GM18498 (cell line): ENCODE data around the gene ALAS1.
A peak's percentile ranks its signal among the peaks of the same experiment; 100 is the strongest.

ENCODE experiments used
- ATAC-seq: cut with Tn5 transposase; IDR thresholded peaks from one replicate; pipeline ENCODE4 v1.9.1; 2021; ENCODE audit warnings: mild to moderate bottlenecking, moderate library complexity; ENCODE audit not compliant: unreplicated experiment

The ALAS1 gene

DNA sequence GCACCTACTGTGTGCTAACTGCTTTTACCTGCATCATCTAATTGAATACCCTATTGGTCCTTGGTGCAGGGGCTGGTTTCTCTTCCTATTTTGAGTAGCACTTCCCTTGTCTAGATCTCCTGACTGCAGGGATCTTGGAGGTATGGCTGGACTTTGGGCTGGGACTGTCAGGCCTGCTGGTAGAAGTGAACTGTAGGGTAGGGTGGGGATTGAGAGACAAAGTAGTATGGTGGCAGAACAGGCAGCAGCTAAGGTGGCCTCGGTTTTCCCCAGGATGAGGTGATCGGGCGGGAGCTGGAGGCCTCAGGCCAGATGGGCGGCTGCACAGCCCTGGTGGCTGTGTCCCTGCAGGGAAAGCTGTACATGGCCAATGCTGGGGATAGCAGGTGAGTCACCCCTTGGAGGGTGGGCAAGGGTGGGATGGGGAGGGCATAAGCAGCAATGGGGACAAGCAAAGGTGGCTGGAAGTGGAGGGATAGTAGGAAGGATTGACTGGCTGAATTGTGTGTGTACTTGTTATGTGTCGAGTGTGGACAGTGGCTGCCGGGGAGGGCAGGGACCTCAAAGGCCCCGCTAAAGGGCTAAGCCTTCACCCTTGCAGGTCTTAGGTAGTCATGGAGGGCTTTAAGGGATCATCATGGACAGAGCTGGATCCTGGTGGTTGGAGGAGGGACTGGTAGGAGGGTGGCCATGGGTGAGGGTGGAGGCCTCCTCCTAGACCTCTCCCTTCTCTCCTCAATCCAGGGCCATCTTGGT lies 49.6 kb downstream of the ALAS1 start:
- no peak for ATAC-seq

DNA sequence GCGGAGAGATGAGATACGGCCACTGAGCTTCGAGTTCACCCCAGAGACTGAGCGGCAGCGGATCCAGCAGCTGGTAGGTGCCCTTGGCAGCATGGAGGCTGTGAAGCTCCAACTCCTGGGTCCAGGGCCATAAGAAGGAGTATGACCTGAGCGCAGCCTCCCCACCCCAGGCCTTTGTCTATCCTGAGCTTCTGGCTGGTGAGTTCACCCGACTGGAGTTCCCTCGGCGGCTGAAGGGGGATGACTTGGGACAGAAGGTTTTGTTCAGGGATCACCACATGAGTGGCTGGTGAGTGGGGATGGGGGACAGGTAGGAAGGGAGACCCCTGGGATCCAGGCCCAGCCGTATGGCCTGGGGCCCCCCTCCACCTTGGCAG lies 50.2 kb downstream of the ALAS1 start:
- ATAC-seq, result no peak

- ATAC-seq, result no peak
Measured at GRCh38 chr3:52248816-52249547, 51.0 kb downstream of the ALAS1 start.

DNA sequence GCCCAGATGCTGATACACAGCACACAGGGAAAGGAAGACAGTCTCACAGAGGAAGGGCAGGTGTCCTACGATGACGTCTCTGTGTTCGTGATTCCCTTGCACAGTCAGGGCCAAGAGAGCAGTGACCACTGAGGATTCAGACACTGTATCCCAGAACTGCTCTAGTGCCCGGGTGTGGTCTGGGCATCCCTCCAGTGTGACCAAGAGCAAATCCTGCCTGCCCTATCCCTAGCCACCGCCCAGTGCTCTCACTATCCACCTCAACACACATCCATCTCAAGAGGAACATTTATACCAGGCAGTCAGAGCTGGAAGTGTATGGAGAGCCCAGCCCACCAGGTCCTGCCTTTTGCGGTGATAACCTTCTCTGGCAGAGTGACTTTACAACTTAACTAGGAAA lies 51.7 kb downstream of the ALAS1 start:
- no peak for ATAC-seq

GRCh38 chr3:52250122-52250521 lies 52.2 kb downstream of the ALAS1 start:
- no peak for ATAC-seq

DNA sequence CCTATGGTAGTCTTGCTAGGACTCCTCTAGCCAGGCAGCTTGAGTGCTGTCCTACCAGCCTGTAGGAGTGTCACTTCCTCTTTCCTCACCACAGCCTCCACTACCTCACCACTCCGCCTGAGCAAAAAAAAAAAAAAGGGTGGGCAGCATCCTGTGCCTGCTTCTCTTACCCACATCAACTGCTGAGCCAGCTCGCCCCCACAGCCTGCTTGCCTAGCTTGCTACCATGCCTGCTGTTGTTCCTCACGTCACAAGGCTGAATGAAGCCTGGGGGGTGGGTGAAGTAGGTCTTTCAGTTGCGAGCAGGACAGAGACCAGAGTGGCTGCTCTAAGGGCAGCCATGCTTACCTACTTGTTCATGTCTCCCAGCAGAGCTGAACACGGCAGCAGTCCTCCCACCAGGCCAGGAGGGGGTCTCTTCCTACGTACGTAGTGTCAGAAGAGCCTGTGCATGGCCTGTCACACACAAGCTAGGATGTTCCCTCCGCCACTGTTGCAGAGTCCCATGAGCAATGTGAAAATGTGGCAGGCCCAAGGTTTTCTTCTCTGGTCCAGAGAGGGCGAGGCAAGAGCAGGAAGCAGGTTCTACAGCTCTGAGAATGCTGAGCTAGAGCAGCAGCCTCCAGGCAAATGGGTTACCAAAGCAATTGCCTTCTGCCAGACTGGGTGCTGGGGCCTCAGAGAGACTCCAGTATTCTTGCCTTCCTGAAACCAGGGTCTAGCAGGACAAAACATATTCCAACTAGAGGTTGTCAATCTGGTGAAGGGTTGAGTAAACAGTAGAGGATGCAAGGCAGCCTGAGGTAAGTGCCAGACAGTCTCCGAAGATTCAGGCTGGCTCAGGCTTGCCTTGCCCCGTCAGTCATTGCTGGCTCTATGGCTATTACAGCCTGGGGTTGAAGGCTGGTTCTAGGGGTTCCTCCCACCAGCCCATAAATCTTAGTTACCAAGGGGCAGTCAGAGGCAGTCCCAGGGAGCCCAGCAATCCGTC lies 55.6 kb downstream of the ALAS1 start:
- ATAC-seq, result peak; percentile 94

- ATAC-seq, result no peak
Measured at GRCh38 chr3:52254608-52255007, 56.6 kb downstream of the ALAS1 start.

DNA sequence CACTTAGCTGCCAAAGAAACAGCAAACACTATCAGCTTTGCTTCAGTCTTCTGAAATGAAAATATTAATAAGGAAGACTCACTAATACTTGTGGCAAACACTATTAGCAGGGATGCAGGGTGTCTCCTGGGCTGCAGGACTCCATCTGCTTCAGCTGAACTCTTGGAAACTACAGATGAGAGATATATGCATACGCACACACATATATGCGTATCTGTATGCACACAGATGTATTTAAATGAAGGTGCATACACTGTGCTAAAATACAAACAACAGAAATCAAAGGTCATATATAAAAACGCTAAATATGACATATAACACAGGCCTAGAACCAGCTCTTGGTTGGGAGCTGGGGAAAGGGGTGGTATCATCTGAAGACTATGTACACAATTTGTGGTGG lies 58.2 kb downstream of the ALAS1 start:
- ATAC-seq, result no peak

GRCh38 chr3:52256622-52257021 lies 58.7 kb downstream of the ALAS1 start:
- no peak for ATAC-seq

- no peak for ATAC-seq
Measured at GRCh38 chr3:52257911-52258310, 60.0 kb downstream of the ALAS1 start.

DNA sequence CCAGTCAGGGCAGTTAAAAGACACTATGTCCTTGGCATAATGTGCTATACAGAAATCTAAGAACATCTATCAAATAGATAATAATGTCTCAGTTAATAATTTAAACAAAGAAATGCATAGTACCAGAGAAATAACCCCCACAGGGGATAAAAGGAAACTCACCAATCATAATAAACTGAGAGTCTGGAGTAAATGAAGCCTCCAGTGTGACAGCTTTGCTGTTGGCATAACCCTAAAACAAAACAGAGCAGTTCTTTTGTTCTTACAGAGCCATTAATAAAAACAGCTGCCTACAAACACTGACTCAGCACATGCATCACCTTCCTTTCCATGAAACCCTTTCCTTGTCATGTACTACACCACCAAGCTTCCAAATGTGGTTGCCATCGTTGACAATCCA lies 61.1 kb downstream of the ALAS1 start:
- ATAC-seq, result no peak

DNA sequence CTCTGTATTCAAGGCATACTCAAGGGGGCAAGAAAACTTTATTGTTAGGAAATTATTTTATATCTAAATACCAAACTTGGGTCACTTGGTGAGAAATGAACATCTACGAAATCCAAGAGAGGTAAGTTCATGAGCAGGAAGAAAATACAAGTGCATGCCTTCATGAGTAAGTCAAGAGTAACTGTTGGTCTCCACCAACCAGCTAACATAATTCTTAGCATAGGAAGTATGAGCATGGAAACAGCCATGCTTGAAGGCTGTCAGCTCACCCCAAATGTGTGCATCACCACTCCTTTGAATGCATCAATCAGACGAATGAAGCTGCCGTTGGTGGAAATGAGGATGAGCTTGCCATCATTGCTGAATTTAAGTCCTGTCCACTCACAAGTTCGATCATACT lies 61.5 kb downstream of the ALAS1 start:
- ATAC-seq, result no peak

GRCh38 chr3:52262447-52262846 lies 64.5 kb downstream of the ALAS1 start:
- no peak for ATAC-seq
